ENCODE data around the gene LAMA2.

DNA sequence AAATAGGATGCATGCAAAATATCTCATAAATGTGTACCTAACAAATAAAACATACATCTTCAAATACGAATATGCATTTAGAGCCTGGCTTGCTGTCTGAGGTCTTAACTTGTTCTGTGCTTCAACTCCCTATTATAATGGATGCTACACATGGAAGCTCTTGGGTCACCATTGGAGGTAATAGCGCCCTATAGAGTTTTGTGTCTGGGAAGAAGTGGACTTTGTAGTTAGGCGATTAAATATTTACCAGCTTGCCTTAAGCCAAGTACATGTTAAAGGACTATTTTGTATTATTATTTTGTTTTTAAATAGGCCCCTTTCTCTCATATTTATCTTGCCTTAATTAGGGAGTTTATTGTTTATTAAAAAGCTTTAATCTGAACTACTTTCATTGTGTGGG lies 107.4 kb downstream of the LAMA2 start:
- TF ChIP-seq TAF1 (IDR thresholded peaks at IDR 0.05; ENCODE audit: borderline replicate concordance, insufficient read depth, low read length) (no peak), POLR2AphosphoS5 (IDR thresholded peaks at IDR 0.05; ENCODE audit: low read depth, low read length) (no peak)
- TF ChIP-seq, protein P1, sequence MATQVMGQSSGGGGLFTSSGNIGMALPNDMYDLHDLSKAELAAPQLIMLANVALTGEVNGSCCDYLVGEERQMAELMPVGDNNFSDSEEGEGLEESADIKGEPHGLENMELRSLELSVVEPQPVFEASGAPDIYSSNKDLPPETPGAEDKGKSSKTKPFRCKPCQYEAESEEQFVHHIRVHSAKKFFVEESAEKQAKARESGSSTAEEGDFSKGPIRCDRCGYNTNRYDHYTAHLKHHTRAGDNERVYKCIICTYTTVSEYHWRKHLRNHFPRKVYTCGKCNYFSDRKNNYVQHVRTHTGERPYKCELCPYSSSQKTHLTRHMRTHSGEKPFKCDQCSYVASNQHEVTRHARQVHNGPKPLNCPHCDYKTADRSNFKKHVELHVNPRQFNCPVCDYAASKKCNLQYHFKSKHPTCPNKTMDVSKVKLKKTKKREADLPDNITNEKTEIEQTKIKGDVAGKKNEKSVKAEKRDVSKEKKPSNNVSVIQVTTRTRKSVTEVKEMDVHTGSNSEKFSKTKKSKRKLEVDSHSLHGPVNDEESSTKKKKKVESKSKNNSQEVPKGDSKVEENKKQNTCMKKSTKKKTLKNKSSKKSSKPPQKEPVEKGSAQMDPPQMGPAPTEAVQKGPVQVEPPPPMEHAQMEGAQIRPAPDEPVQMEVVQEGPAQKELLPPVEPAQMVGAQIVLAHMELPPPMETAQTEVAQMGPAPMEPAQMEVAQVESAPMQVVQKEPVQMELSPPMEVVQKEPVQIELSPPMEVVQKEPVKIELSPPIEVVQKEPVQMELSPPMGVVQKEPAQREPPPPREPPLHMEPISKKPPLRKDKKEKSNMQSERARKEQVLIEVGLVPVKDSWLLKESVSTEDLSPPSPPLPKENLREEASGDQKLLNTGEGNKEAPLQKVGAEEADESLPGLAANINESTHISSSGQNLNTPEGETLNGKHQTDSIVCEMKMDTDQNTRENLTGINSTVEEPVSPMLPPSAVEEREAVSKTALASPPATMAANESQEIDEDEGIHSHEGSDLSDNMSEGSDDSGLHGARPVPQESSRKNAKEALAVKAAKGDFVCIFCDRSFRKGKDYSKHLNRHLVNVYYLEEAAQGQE (IDR thresholded peaks at IDR 0.05; ENCODE audit: insufficient read depth in 1 of 2, low read depth in 2 of 2, low read length in 2 of 2): no peak

All from PFSK-1 (cell line).